Loucy (cell line): ENCODE results near the gene CNTN3.

Source experiments
- H2AFZ ChIP-seq: fragments of 200-600 bp; sonication (generic); 2 replicates; pipeline ENCODE4 v1.6.0; 2016; ENCODE audit warnings: antibody characterized with exemption, mild to moderate bottlenecking, low read length, moderate library complexity
- H3F3A ChIP-seq: fragments of 200-600 bp; 2 replicates; pipeline ENCODE4 v1.6.0; 2016; ENCODE audit warnings: antibody characterized with exemption, low read depth, mild to moderate bottlenecking
- H3K27me3 ChIP-seq: fragments of 200-600 bp; sonication (generic); 2 replicates; pipeline ENCODE4 v1.6.1; 2014; ENCODE audit warnings: low read length, mild to moderate bottlenecking; ENCODE audit not compliant: insufficient read depth, poor library complexity, severe bottlenecking
- H3K36me3 ChIP-seq: fragments of 200-600 bp; sonication (generic); 2 replicates; pipeline ENCODE4 v1.6.1; 2016; ENCODE audit warnings: low read length; ENCODE audit not compliant: insufficient read depth
- H3K4me1 ChIP-seq: fragments of 200-600 bp; sonication (generic); 2 replicates; pipeline ENCODE4 v1.5.1; 2014; ENCODE audit warnings: low read length, mild to moderate bottlenecking; ENCODE audit not compliant: insufficient read depth, poor library complexity, severe bottlenecking
- H3K4me2 ChIP-seq: fragments of 200-600 bp; sonication (generic); 2 replicates; pipeline ENCODE4 v1.6.0; 2014; ENCODE audit warnings: antibody characterized with exemption, low read length, low read depth, mild to moderate bottlenecking; ENCODE audit not compliant: poor library complexity, severe bottlenecking
- H3K4me3 ChIP-seq: fragments of 200-600 bp; sonication (generic); 2 replicates; pipeline ENCODE4 v1.5.1; 2014; ENCODE audit warnings: low read length, mild to moderate bottlenecking, mixed read lengths; ENCODE audit not compliant: poor library complexity, severe bottlenecking
- H3K79me2 ChIP-seq: fragments of 200-600 bp; sonication (generic); 2 replicates; pipeline ENCODE4 v1.6.1; 2014; ENCODE audit warnings: low read length; ENCODE audit not compliant: insufficient read depth
- H3K9ac ChIP-seq: fragments of 200-600 bp; sonication (generic); 2 replicates; pipeline ENCODE4 v1.6.0; 2014; ENCODE audit warnings: mild to moderate bottlenecking, low read depth, low read length, moderate library complexity; ENCODE audit not compliant: poor library complexity, severe bottlenecking
- H3K9me2 ChIP-seq: fragments of 200-600 bp; sonication (generic); replicated peaks from 2 replicates; pipeline ENCODE4 v1.6.1; 2016; ENCODE audit warnings: low read depth, low read length, mixed read lengths
- H3K9me3 ChIP-seq: fragments of 200-600 bp; sonication (generic); 2 replicates; pipeline ENCODE4 v1.6.1; 2014; ENCODE audit warnings: mild to moderate bottlenecking, antibody characterized with exemption, low read length, low read depth; ENCODE audit not compliant: insufficient read depth
- H4K20me1 ChIP-seq: fragments of 200-600 bp; sonication (generic); 2 replicates; pipeline ENCODE4 v1.6.0; 2014; ENCODE audit warnings: antibody characterized with exemption, low read length, mild to moderate bottlenecking; ENCODE audit not compliant: insufficient read depth, poor library complexity, severe bottlenecking
- CTCF ChIP-seq: fragments of 200-600 bp; sonication (generic); conservative IDR thresholded peaks from 2 replicates; pipeline ENCODE4 v1.5.1; 2014; ENCODE audit warnings: mild to moderate bottlenecking, antibody characterized with exemption, low read length
- EZH2phosphoT487 ChIP-seq: fragments of 200-600 bp; IDR thresholded peaks from 2 replicates; pipeline ENCODE4 v1.6.1; 2018; ENCODE audit warnings: antibody characterized with exemption, mild to moderate bottlenecking, moderate library complexity, borderline replicate concordance

Gene CNTN3

GRCh38 chr3:74621581-74621980, 7.1 kb upstream of the CNTN3 start:
- H3K4me2 ChIP-seq = no peak overlapping the region
- H3K9ac ChIP-seq = no peak overlapping the region
- H2AFZ ChIP-seq = no peak overlapping the region
- no peaks in the 10 kb centered on the region for H3K27me3 ChIP-seq
- H4K20me1 ChIP-seq = no peaks in the 10 kb centered on the region
- no peaks in the 10 kb centered on the region for H3F3A ChIP-seq
- no peaks in the 10 kb centered on the region for H3K36me3 ChIP-seq
- TF ChIP-seq EZH2phosphoT487 (no peak), CTCF (no peak)
- no peaks in the 10 kb centered on the region for H3K79me2 ChIP-seq
- no peaks in the 10 kb centered on the region for H3K9me2 ChIP-seq
- no peak overlapping the region for H3K4me3 ChIP-seq
- H3K4me1 ChIP-seq = no peaks in the 10 kb centered on the region
- H3K9me3 ChIP-seq = no peaks in the 10 kb centered on the region

- Histone ChIP-seq H3K9me3 (no peaks in the 10 kb centered on the region), H3K4me2 (no peak overlapping the region), H2AFZ (no peak overlapping the region), H3K9me2 (no peaks in the 10 kb centered on the region), H3K36me3 (no peaks in the 10 kb centered on the region), H3K4me1 (no peaks in the 10 kb centered on the region), H3F3A (no peaks in the 10 kb centered on the region), H3K79me2 (no peaks in the 10 kb centered on the region), H3K4me3 (no peak overlapping the region), H3K27me3 (no peaks in the 10 kb centered on the region), H4K20me1 (no peaks in the 10 kb centered on the region), H3K9ac (no peak overlapping the region)
- TF ChIP-seq EZH2phosphoT487 (no peak), CTCF (no peak)
Observed at GRCh38 chr3:74617776-74618175, 3.3 kb upstream of the CNTN3 start.

GRCh38 chr3:74613521-74614106, 845 bp downstream of the CNTN3 start:
- no peaks in the 10 kb centered on the region for H3K79me2 ChIP-seq
- H4K20me1 ChIP-seq = no peaks in the 10 kb centered on the region
- H3K36me3 ChIP-seq = no peaks in the 10 kb centered on the region
- no peaks in the 10 kb centered on the region for H3K9me3 ChIP-seq
- no peaks in the 10 kb centered on the region for H3K9me2 ChIP-seq
- no peaks in the 10 kb centered on the region for H3K27me3 ChIP-seq
- TF ChIP-seq EZH2phosphoT487 (no peak), CTCF (no peak)
- H3K4me2 ChIP-seq = no peak overlapping the region
- no peaks in the 10 kb centered on the region for H3F3A ChIP-seq
- no peak overlapping the region for H3K4me3 ChIP-seq
- no peak overlapping the region for H3K9ac ChIP-seq
- H3K4me1 ChIP-seq = no peaks in the 10 kb centered on the region
- H2AFZ ChIP-seq = no peak overlapping the region
